CD4-positive, alpha-beta T cell treated with Interleukin-10 for 1 hour (primary cell): ENCODE data around the gene ISCU.
"Not testable (repeated sequence)": the region's sequence is repeated elsewhere in the genome, so short reads cannot be mapped to it uniquely, and the experiment has no call there.

Source experiments
- DNase-seq: peaks from one replicate; pipeline ENCODE4 v3.0.0-alpha.2; 2020

The ISCU gene

GRCh38 chr12:108605690-108606406 lies 43.5 kb downstream of the ISCU start:
- DNase-seq = no peak

- no peak for DNase-seq
Observed at GRCh38 chr12:108606492-108606891, 44.1 kb downstream of the ISCU start.

- DNase-seq = no peak
Observed at GRCh38 chr12:108607981-108608600, 45.7 kb downstream of the ISCU start.

GRCh38 chr12:108608616-108609015 lies 46.2 kb downstream of the ISCU start:
- no peak for DNase-seq

GRCh38 chr12:108609537-108610335 lies 47.3 kb downstream of the ISCU start:
- no peak for DNase-seq

- DNase-seq = no peak
Observed at GRCh38 chr12:108610336-108610815, 48.0 kb downstream of the ISCU start.

GRCh38 chr12:108610856-108611605 lies 48.6 kb downstream of the ISCU start:
- no peak for DNase-seq

- peak; percentile 70 for DNase-seq
Observed at GRCh38 chr12:108611884-108612415, 49.6 kb downstream of the ISCU start.

GRCh38 chr12:108612788-108613282 lies 50.4 kb downstream of the ISCU start:
- DNase-seq = no peak

GRCh38 chr12:108613548-108613947 lies 51.2 kb downstream of the ISCU start:
- no peak for DNase-seq

- no peak for DNase-seq
Observed at GRCh38 chr12:108614041-108614440, 51.6 kb downstream of the ISCU start.

- no peak for DNase-seq
Observed at GRCh38 chr12:108614639-108615038, 52.2 kb downstream of the ISCU start.

GRCh38 chr12:108615918-108616317 lies 53.5 kb downstream of the ISCU start:
- DNase-seq = no peak

- no peak for DNase-seq
Observed at GRCh38 chr12:108616359-108616758, 54.0 kb downstream of the ISCU start.

- DNase-seq = peak; percentile 84
Observed at GRCh38 chr12:108616941-108617858, 54.8 kb downstream of the ISCU start.

- DNase-seq = peak; percentile 78
Observed at GRCh38 chr12:108618079-108618952, 55.9 kb downstream of the ISCU start.

GRCh38 chr12:108618953-108619274 lies 56.5 kb downstream of the ISCU start:
- not testable (repeated sequence) for DNase-seq
